Stimulated activated CD8-positive, alpha-beta memory T cell treated with anti-CD3 and anti-CD28 coated beads, Interleukin-12 subunit alpha, Interleukin-12 subunit beta, amount 100 ng/mL, for 1 hour (primary cell): ENCODE measurements around the gene KRT17.
"Not testable (repeated sequence)": the region's sequence is repeated elsewhere in the genome, so short reads cannot be mapped to it uniquely, and the experiment has no call there.

Source experiments
- DNase-seq: peaks from one replicate; pipeline ENCODE4 v3.0.0-alpha.2; 2020; ENCODE audit warnings: low read depth

The KRT17 gene

GRCh38 chr17:41619927-41620582 lies 4.3 kb downstream of the KRT17 start:
- DNase-seq: not testable (repeated sequence)

GRCh38 chr17:41619036-41619926 lies 5.1 kb downstream of the KRT17 start:
- DNase-seq: no peak

GRCh38 chr17:41618341-41619035 lies 5.9 kb downstream of the KRT17 start:
- DNase-seq: no peak

GRCh38 chr17:41617698-41618097 lies 6.7 kb downstream of the KRT17 start:
- DNase-seq: no peak

- DNase-seq: no peak
Measured at GRCh38 chr17:41617136-41617535, 7.2 kb downstream of the KRT17 start.

- not testable (repeated sequence) for DNase-seq
Measured at GRCh38 chr17:41616486-41616885, 7.9 kb downstream of the KRT17 start.

- no peak for DNase-seq
Measured at GRCh38 chr17:41615454-41615853, 8.9 kb downstream of the KRT17 start.

- DNase-seq: not testable (repeated sequence)
Measured at GRCh38 chr17:41614767-41615166, 9.6 kb downstream of the KRT17 start.

- DNase-seq: no peak
Measured at GRCh38 chr17:41614098-41614497, 10.3 kb downstream of the KRT17 start.

GRCh38 chr17:41613277-41614082 lies 10.9 kb downstream of the KRT17 start:
- DNase-seq: no peak

- DNase-seq: not testable (repeated sequence)
Measured at GRCh38 chr17:41612376-41613160, 11.8 kb downstream of the KRT17 start, which contains the start of gene KRT16. TSS of gene KRT16 (minus strand) at chr17:41612767. CDS start at chr17:41612688, 79 bp downstream.

- no peak for DNase-seq
Measured at GRCh38 chr17:41610965-41611640, 13.3 kb downstream of the KRT17 start.

- not testable (repeated sequence) for DNase-seq
Measured at GRCh38 chr17:41610061-41610517, 14.3 kb downstream of the KRT17 start.

- not testable (repeated sequence) for DNase-seq
Measured at GRCh38 chr17:41606930-41607329, 17.4 kb downstream of the KRT17 start.

- DNase-seq: no peak
Measured at GRCh38 chr17:41602524-41602923, 21.9 kb downstream of the KRT17 start.

- no peak for DNase-seq
Measured at GRCh38 chr17:41600318-41600717, 24.1 kb downstream of the KRT17 start.

- DNase-seq: no peak
Measured at GRCh38 chr17:41599680-41600079, 24.7 kb downstream of the KRT17 start.

- DNase-seq: no peak
Measured at GRCh38 chr17:41595585-41595984, 28.8 kb downstream of the KRT17 start.

GRCh38 chr17:41594363-41594915 lies 29.9 kb downstream of the KRT17 start:
- DNase-seq: no peak
